GM12892 (cell line): ENCODE measurements around the gene FBXO48.

Experiments used
- POLR2A ChIP-seq: IDR thresholded peaks from 2 replicates; pipeline ENCODE4 v1.6.1; 2011; ENCODE audit warnings: low read depth, low read length, control low read depth
- TAF1 ChIP-seq: IDR thresholded peaks from 2 replicates; pipeline ENCODE4 v1.6.1; 2011; ENCODE audit warnings: low read depth, mild to moderate bottlenecking, control low read depth, low read length, borderline replicate concordance

DNA sequence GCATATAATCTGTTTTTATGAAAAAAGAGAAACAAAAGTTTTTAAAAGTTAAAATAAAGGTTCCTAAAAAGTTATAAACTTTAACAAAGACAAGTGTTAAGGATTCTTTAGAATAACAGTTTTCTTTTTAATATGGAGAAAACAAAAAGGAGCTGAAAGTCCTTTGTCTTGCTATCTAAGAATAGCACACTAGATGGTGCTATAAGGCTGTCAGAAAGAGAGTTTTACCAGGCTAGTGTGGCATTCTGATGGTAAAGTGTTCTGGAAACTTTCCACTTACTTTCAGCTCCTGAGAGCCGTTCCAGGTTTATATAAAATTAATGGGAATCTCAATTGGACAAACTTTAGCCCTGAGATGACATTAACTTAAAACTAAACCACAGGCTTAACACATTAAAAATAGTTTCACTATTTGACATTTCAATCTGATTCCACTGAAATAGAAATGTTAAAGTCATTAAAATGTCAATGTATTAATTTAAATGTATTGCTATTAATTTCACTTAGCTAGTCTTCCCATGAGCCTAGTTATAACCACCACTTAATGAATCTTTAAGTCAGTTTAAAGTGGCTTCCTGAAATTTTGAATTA lies 3.7 kb downstream of the FBXO48 start:
- no peak for TF ChIP-seq TAF1
- no peak for TF ChIP-seq POLR2A
